Hepatocyte (in vitro differentiated cells): ENCODE measurements around the gene ALK. TPM values are rescaled to one million over a fixed set of nuclear protein-coding genes. Genes with fewer than 3 reads are reported as not detected.

Source experiments
- DNase-seq: peaks from one replicate; pipeline ENCODE4 v3.0.0-alpha.2; 2016; ENCODE audit warnings: low spot score
- H2AFZ ChIP-seq: fragments of 200-600 bp; sonication (generic); 2 replicates; pipeline ENCODE4 v1.6.0; 2016; ENCODE audit warnings: antibody characterized with exemption, mild to moderate bottlenecking
- H3K27ac ChIP-seq: fragments of 200-600 bp; sonication (generic); 2 replicates; pipeline ENCODE4 v1.5.1; 2016; ENCODE audit warnings: mild to moderate bottlenecking
- H3K27me3 ChIP-seq: fragments of 200-600 bp; sonication (generic); 2 replicates; pipeline ENCODE4 v1.6.1; 2016
- H3K36me3 ChIP-seq: fragments of 200-600 bp; sonication (generic); replicated peaks from 2 replicates; pipeline ENCODE4 v1.5.1; 2016; ENCODE audit warnings: low read depth; ENCODE audit not compliant: insufficient read depth
- H3K4me1 ChIP-seq: fragments of 200-600 bp; sonication (generic); 2 replicates; pipeline ENCODE4 v1.5.1; 2016; ENCODE audit warnings: mild to moderate bottlenecking, moderate library complexity; ENCODE audit not compliant: insufficient read depth
- H3K4me2 ChIP-seq: fragments of 200-600 bp; sonication (generic); 2 replicates; pipeline ENCODE4 v1.6.0; 2016
- H3K4me3 ChIP-seq: fragments of 200-600 bp; sonication (generic); 2 replicates; pipeline ENCODE4 v1.5.1; 2016; ENCODE audit warnings: mild to moderate bottlenecking
- H3K79me2 ChIP-seq: fragments of 200-600 bp; sonication (generic); 2 replicates; pipeline ENCODE4 v1.6.0; 2017; ENCODE audit warnings: mild to moderate bottlenecking
- H3K9me2 ChIP-seq: fragments of 200-600 bp; sonication (generic); replicated peaks from 2 replicates; pipeline ENCODE4 v1.6.0; 2017; ENCODE audit warnings: mild to moderate bottlenecking; ENCODE audit not compliant: insufficient read depth
- H3K9me3 ChIP-seq: fragments of 200-600 bp; sonication (generic); 2 replicates; pipeline ENCODE4 v1.5.1; 2016; ENCODE audit warnings: low read depth, mild to moderate bottlenecking
- H4K20me1 ChIP-seq: fragments of 200-600 bp; sonication (generic); 2 replicates; pipeline ENCODE4 v1.6.0; 2016; ENCODE audit warnings: mild to moderate bottlenecking; ENCODE audit not compliant: insufficient read depth, poor library complexity, severe bottlenecking
- EZH2 ChIP-seq: fragments of 200-600 bp; sonication (generic); IDR thresholded peaks from 2 replicates; pipeline ENCODE4 v1.6.1; 2016; ENCODE audit warnings: antibody characterized with exemption, mild to moderate bottlenecking, borderline replicate concordance
- EZH2phosphoT487 ChIP-seq: fragments of 200-600 bp; sonication (generic); IDR thresholded peaks from one replicate; pipeline ENCODE4 v1.6.1; 2018; ENCODE audit warnings: antibody characterized with exemption, mild to moderate bottlenecking, low read depth, moderate library complexity; ENCODE audit not compliant: unreplicated experiment, severe bottlenecking
- WGBS: methylation state at CpG from one replicate; pipeline ENCODE4 v1.1.6; 2016; ENCODE audit warnings: low lambda C conversion rate; ENCODE audit errors: missing lambda C conversion rate; 5-methylcytosine and 5-hydroxymethylcytosine counted together
- polyA plus RNA-seq: library from polyadenylated mRNA; unstranded; fragments of >200 nt; fragmentation: Nextera tagmentation; extraction: Ambion mirVana; gene quantifications from 2 replicates; pipeline ENCODE4 v1.2.1, GENCODE V29; 2016
- total RNA-seq: library from RNA; depleted of rRNA; stranded (reverse); fragments of >200 nt; gene quantifications from 2 replicates; pipeline ENCODE4 v1.2.3, GENCODE V29; 2014
- TF ChIP-seq, protein P1 (sequence below): fragments of 200-600 bp; sonication (generic); IDR thresholded peaks from 2 replicates; pipeline ENCODE4 v1.5.1; 2016; ENCODE audit warnings: antibody characterized with exemption, mild to moderate bottlenecking; ENCODE audit not compliant: poor library complexity

The ALK gene
- total and polyA plus RNA-seq, 2 experiments from 2014 or later = 0.16 to 0.27 TPM

DNA sequence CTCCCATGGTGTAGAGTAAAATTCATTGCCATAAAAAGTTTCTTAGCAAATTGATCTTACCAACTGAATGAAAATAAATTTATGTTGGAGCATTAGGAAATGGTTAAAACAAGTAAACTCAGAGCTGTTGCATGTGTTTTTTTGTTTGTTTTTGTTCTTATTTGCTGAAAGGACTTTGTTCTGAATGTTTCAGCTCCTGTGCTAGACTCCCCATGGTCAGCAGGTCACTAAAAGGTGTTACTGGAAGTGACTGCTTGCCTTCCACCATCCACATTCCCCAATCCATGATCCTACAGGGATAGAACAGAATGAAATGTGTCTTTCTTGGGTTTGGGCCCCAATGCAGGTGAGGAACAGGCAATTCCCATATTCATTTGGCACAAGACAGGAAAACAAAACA, 101.8 kb downstream of the ALK start:
- Histone ChIP-seq H3K9me3 (no peaks in the 10 kb centered on the region), H3K79me2 (no peaks in the 10 kb centered on the region)
- no peak for DNase-seq

DNA sequence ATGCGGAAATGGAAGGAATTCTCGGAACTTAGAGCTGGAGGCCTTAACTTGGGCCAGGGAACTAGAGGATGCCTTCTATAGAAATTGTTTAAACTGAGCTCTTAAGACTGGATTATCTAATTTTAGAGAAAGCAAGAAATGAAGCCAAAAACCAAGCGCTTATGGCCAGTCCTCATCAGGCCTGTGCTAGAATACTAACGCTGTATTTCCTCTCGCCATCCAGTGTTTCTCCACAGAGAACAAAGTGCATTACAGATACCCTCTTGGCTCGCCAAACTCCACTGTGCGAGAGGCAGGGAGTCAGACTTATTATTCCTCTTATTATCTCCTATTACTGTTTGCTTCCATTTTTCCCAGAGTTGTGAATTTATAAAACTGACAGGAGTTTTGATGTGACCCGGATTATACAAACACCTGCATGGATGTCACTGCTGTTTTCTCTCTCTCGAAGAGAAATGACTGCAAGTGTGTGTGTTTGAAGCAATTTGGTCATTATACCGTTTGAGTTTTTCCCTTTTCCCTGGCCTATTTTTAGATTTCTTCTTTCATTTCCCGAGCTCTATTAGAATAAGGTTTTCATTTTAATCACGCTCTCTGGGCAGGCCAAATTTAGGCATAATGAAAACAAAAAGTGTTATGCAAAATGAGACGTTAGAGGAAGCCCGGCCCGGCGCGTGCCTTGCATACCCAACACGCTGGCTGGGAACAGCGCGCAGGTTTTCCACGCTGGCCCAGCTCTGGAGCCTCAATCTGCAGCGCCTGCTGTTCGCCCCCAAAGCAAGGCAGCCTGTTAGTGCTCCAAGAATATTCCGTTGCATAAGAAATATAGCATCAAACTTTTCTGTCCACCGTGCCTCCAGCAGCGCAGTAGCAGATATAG, 103.3 kb downstream of the ALK start:
- H3K79me2 ChIP-seq = no peaks in the 10 kb centered on the region
- H3K36me3 ChIP-seq = no peaks in the 10 kb centered on the region
- no peak overlapping the region for H3K27ac ChIP-seq
- no peak overlapping the region for H3K4me3 ChIP-seq
- TF ChIP-seq, protein P1, sequence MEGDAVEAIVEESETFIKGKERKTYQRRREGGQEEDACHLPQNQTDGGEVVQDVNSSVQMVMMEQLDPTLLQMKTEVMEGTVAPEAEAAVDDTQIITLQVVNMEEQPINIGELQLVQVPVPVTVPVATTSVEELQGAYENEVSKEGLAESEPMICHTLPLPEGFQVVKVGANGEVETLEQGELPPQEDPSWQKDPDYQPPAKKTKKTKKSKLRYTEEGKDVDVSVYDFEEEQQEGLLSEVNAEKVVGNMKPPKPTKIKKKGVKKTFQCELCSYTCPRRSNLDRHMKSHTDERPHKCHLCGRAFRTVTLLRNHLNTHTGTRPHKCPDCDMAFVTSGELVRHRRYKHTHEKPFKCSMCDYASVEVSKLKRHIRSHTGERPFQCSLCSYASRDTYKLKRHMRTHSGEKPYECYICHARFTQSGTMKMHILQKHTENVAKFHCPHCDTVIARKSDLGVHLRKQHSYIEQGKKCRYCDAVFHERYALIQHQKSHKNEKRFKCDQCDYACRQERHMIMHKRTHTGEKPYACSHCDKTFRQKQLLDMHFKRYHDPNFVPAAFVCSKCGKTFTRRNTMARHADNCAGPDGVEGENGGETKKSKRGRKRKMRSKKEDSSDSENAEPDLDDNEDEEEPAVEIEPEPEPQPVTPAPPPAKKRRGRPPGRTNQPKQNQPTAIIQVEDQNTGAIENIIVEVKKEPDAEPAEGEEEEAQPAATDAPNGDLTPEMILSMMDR = no peak
- TF ChIP-seq EZH2 = no peak
- no peak for TF ChIP-seq EZH2phosphoT487
- H3K27me3 ChIP-seq = no peaks in the 10 kb centered on the region
- no peaks in the 10 kb centered on the region for H3K9me3 ChIP-seq
- no peak for DNase-seq
- no peaks in the 10 kb centered on the region for H3K4me1 ChIP-seq
- H2AFZ ChIP-seq = no peak overlapping the region
- no peaks in the 10 kb centered on the region for H4K20me1 ChIP-seq
- no peaks in the 10 kb centered on the region for H3K9me2 ChIP-seq
- no peak overlapping the region for H3K4me2 ChIP-seq
- 93% methylated on average over 26 of the region's 26 CpGs for WGBS

More for the DNA sequence above, 101.8 kb downstream of the ALK start:
- no peaks in the 10 kb centered on the region for H4K20me1 ChIP-seq
- no peaks in the 10 kb centered on the region for H3K27me3 ChIP-seq
- H2AFZ ChIP-seq = no peak overlapping the region
- H3K4me1 ChIP-seq = no peaks in the 10 kb centered on the region
- no peak overlapping the region for H3K27ac ChIP-seq
- H3K4me2 ChIP-seq = no peak overlapping the region
- no peaks in the 10 kb centered on the region for H3K36me3 ChIP-seq
- no peak for TF ChIP-seq EZH2phosphoT487
- TF ChIP-seq, protein P1 = no peak
- TF ChIP-seq EZH2 = no peak
- no peak overlapping the region for H3K4me3 ChIP-seq
- no peaks in the 10 kb centered on the region for H3K9me2 ChIP-seq

DNA sequence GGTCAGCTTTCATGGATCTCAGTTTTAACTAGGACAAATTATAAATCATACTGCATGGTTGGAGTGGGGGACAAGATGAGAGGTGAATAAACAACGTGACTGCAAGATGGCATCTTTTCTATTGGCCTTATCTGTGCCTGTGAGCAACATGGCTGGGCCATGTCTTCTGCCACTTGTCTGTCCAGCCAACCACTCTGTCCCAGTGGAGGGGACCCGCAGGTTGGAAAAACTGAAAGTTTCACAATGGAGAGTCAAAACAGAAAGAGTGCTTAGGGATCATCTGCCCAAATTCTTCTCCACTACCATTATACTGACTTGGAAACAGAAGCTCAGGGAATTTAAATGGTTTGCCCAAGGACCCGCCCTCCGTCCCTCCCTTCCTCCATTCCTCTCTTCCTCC, 104.1 kb downstream of the ALK start:
- no peak overlapping the region for H3K4me3 ChIP-seq
- no peaks in the 10 kb centered on the region for H3K9me2 ChIP-seq
- no peak overlapping the region for H3K27ac ChIP-seq
- 83% methylated on average over 4 of the region's 4 CpGs for WGBS
- H3K9me3 ChIP-seq = no peaks in the 10 kb centered on the region
- no peaks in the 10 kb centered on the region for H4K20me1 ChIP-seq
- TF ChIP-seq, protein P1 = no peak
- TF ChIP-seq EZH2 (no peak), EZH2phosphoT487 (no peak)
- no peaks in the 10 kb centered on the region for H3K79me2 ChIP-seq
- no peaks in the 10 kb centered on the region for H3K36me3 ChIP-seq
- H3K4me1 ChIP-seq = no peaks in the 10 kb centered on the region
- no peak overlapping the region for H3K4me2 ChIP-seq
- DNase-seq = no peak
- no peaks in the 10 kb centered on the region for H3K27me3 ChIP-seq
- H2AFZ ChIP-seq = no peak overlapping the region
